ENCODE results near the gene SFTPA1.
"Not testable (repeated sequence)": the region's sequence is repeated elsewhere in the genome, so short reads cannot be mapped to it uniquely, and the experiment has no call there.

Gene SFTPA1

DNA sequence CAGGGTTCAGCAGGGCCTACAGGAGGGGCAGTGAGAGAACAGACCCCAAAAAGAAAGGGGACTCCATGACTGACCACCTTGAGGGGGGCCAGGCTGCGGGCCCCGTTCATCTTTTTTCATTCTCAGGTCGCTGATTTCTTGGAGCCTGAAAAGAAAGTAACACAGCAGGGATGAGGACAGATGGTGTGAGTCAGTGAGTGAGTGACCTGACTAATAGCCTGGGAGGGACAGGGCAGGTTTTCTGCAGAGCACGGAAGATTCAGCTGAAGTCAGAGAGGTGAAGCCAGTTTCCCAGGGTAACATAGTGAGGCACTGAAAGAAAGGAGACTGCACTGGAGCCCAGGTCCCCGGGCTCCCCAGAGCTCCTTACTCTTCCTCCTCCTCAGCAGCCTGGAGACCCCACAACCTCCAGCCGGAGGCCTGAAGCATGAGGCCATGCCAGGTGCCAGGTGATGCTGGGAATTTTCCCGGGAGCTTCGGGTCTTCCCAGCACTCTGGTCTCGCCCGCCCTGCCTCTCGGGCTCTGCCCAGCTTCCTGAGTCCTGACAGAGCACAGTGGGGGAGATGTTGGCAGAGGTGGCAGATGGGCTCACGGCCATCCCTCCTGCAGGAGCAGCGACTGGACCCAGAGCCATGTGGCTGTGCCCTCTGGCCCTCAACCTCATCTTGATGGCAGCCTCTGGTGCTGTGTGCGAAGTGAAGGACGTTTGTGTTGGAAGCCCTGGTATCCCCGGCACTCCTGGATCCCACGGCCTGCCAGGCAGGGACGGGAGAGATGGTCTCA lies 646 bp downstream of the SFTPA1 start:
- not testable (repeated sequence) for DNase-seq (ENCODE audit: low read depth in 2 of 2)

DNA sequence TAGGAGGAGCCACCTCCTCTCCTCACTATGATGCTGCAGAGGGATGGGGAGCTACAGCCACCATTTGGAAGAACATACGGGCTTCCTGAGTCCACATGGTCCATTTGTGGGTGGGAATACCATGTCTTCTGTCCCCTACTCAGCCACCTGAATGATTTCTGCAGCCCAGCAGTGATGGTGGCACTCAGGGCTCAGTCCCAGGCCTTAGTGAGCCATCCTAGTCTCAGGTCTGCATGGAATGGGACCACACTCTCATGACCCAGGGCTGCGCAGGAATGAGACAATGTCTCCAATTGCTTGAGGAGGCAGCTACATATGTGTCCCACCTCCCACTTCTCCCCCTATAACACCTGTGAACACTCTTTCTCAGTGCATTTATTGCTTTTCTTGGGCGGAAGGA lies 4.8 kb downstream of the SFTPA1 start:
- DNase-seq (ENCODE audit: low read depth in 2 of 2), result no peak

DNA sequence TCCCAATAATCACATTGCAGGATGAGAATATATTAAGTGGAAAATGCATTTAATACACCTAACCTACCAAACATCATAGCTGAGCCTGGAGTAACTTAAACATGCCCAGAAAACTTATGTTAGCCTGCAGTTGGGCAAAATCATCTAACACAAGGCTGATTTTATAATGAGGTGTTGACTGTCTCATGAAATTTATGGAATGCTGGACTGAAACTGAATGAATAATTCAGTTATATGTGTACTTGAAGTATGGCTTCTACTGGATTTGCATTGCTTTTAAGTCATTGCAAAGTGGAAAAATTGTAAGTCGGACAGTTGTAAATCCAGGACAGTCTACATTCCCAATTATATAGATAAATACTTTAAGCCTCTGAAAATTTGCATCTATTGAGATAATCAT lies 5.4 kb downstream of the SFTPA1 start:
- no peak for DNase-seq (ENCODE audit: low read depth in 2 of 2)

DNA sequence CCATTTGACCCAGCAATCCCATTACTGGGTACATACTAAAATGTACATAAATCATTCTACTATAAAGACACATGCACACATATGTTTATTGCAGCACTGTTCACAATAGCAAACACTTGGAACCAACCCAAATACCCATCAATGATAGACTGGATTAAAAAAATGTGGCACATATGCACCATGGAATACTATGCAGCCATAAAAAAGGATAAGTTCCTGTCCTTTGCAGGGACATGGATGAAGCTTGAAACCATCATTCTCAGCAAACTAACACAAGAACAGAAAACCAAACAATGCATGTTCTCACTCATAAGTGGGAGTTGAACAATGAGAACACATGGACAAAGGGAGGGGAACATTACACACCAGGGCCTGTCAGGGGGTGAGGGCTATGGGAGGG lies 12.9 kb downstream of the SFTPA1 start:
- not testable (repeated sequence) for DNase-seq (ENCODE audit: low read depth in 2 of 2)

DNA sequence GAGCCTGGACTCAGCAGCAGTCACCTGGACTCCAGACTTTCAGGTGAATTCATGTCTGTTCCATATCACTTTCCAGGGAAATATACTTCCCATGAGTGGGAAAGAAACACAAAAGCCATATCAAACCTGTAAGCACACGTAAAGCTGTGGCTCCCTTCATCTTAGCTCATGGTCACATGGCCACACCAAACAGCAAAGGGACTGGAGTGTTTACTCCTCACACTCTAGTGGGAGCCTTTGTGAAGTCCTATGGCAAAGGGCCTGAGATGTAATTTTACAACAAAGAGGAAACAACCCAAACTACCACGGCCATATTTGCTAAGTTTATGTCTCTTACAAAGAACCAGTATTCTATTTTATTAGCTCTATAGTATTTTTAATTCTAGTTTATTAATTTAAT lies 16.3 kb downstream of the SFTPA1 start:
- no peak for DNase-seq (ENCODE audit: low read depth in 2 of 2)

DNA sequence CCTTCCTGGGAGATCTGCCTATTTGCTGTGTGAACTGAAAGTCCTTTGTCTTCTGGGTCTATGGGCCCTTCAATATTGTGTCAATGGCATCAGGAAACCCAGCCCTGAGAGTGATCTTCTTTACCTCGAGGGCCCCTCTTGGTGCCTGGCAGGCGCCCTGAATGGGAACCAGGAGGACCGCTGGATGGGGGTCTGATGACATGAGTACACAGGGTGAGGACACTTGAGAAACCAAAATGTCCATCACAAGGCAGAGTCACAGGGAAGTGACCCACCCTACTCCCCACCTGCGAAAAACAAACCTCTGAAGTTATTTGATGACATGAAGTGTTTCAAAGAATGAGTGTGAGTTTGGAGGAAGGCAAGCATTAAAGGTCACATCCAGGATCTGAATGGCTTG lies 17.3 kb downstream of the SFTPA1 start:
- DNase-seq (ENCODE audit: low read depth in 2 of 2), result no peak

DNA sequence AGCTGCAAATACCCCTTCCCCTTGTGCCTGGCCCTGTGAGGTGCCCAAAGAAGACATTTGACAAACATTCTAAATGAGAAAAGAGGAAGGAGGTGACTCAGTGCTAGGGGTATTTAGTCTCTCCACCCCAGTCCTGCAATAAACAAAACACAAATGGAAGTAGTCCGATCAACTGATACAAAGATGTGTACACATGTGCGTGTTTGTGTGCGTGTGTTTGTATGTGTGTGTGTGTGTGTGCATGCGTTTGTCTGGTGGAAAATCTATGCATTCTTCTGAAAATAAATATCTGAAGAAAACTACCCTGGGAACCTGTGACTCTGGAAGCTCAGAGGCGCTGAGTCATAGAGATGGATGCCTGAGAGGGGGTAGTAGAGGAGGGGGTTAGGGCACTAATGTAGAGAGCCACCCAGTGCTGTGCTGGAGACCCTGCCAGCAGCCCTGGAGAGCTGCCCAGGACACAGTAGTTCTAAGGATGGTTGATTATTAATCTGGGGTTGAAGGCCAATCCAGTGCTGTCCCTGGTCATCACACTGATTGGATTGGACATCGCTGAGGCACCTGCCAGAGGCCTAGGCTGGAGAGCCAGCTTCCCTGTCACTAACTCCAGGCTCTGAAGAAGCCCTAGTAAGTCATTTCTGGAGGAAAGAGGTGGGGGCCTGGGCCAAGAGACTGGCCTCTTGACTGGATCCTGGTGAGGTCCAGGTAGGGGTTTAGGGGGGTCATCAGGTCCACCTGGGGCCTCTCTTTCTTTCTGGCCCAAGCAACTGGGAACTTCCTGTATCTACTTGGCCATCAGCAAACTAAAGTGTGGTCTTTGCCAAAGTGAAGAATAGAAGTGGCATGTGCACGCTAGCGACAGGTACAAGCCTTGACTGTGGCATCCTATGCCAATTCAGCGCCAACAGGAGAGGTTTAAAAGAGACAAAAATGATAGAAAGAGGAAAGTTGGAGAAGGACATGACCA lies 18.5 kb downstream of the SFTPA1 start:
- DNase-seq (ENCODE audit: low read depth in 2 of 2), result no peak

DNA sequence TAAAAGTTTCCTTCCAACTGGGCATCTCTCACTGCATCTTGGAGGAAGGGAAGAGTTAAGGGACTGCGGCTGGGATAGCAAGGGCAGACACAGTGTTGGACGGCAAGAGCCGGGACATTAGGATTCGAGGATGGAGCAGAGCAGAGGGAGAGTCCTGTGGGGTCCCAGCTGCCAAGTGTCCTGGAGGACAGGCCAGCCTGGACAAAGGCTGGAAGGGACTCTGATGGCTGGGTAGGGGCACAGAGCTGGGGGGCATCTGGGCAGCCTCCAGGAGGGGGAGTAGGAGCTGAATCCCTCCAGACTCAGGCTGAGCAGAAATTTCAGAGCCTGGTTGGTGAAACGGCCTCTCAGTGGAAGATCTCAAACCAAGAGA lies 19.2 kb downstream of the SFTPA1 start:
- no peak for DNase-seq (ENCODE audit: low read depth in 2 of 2)

DNA sequence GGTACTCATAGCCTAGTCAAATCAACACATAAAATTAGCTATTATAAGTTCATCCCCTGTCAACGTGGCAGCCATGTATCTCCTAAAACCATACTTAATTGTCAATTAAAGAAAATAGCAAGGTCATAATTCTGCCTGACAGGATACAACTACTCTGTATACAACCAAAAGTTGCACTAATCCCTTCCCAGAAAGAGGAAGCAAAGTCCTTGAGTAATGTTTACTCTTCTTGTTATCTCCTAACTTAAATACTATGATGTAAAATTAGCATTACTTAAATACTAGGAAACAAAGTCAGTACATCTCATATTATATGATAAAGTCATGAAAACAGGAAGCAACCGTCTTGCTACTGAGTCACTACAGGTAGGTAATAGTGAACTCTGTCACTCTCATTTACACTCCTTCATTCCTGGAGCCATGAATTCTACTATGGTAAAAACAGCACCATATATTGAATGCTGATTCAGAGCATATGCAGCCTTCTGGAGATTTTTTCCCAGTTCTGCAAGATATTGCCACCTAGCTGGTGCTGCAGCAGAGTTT lies 26.0 kb downstream of the SFTPA1 start:
- not testable (repeated sequence) for DNase-seq (ENCODE audit: low read depth in 2 of 2)

DNA sequence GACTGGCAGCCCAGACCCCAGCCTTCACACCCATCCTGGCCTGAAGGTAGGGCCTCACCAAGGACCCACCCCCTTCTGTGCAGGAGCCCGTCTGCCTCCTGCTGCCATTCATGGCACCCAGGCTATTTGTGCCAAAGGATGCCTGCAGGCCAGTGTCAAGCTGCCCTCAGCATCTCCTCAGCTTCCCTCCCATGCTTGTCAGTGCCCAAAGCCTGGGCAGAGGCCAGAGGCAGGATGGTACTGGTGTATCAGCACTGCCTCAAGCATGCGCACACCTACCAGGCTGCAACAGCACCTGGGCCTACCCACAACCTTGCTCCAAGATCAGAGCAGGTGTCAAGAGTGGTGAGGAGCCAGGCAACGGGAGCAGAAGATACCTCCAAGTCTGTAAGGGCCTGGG lies 27.6 kb downstream of the SFTPA1 start:
- DNase-seq (ENCODE audit: low read depth in 2 of 2), result no peak

DNA sequence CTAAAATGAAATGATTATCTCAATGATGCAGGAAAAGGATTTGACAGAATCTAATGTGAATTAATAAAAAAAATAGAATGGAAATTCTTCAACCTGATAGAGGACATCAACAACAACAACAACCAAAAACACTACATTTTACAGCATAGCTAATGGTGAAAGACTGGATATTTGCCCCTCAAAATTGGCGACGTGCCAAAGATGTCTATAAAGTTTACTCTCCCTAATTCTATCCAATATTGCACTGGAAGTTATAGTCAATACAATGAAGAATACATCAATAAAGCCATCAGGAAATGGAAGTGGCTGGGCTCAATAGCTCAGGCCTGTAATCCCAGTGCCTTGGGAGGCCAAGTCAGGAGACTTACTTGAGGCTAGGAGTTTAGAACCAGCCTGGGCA lies 42.0 kb downstream of the SFTPA1 start:
- not testable (repeated sequence) for DNase-seq (ENCODE audit: low read depth in 2 of 2)

DNA sequence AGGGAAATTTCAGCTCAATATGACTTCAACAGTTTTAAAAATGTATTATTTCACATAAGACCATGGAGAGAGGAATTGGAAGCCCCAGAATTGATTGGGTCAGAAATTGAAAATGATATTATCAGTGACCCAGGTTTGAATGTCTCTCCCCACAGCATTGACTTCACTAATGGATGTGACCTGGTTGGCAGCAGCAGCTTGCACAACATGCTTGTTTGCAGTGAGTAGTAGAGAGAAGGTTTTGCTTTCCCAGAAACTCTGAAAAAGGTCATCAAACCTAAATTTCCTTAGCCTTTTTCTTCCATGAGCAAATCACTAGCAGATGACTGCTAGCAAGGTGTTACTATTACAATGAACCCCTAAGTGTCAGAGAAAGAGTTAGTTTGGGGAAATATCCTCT lies 52.5 kb downstream of the SFTPA1 start:
- not testable (repeated sequence) for DNase-seq (ENCODE audit: low read depth in 2 of 2)

DNA sequence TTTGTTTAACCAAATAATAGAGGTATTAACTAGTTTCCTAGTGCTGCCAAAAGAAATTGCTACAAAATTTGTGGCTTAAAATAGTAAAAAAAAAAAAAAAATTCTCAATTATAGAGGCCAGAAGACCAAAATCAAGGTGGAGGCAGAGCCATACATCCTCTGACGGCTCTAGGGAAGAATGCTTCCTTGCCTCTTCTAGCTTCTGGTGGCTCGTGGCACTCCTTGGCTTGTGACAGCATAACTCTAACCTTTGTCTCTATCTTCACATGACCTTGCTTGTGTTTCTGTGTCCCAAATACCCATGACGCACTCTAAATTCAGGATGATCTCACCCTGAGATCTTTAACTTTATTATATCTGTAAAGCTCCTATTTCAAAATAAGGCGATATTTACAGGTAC lies 53.9 kb downstream of the SFTPA1 start:
- not testable (repeated sequence) for DNase-seq (ENCODE audit: low read depth in 2 of 2)

All from activated CD8-positive, alpha-beta memory T cell treated with anti-CD3 and anti-CD28 coated beads for 4 hours (primary cell).